Measurements from ENCODE around the gene SLC9A1.

DNA sequence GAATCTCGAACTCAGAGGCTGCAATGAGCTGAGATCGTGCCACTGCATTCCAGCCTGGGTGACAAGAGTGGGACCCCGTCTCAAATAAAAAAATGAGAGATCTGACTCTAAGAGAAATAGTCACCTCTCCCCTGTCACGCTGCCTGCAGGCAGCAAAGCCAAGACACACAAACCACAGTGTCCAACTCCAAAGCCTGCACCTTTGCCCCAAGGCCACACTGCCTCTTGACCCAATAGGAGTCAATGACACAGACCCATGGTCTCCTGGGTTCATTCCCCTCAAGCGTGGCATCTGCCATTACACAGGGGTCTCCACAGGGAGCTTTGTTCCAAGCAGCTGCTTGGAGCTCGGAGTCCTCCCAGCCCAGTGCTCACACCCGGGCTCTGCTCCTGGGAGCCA, 46.3 kb downstream of the SLC9A1 start:
- TF ChIP-seq, protein P1, sequence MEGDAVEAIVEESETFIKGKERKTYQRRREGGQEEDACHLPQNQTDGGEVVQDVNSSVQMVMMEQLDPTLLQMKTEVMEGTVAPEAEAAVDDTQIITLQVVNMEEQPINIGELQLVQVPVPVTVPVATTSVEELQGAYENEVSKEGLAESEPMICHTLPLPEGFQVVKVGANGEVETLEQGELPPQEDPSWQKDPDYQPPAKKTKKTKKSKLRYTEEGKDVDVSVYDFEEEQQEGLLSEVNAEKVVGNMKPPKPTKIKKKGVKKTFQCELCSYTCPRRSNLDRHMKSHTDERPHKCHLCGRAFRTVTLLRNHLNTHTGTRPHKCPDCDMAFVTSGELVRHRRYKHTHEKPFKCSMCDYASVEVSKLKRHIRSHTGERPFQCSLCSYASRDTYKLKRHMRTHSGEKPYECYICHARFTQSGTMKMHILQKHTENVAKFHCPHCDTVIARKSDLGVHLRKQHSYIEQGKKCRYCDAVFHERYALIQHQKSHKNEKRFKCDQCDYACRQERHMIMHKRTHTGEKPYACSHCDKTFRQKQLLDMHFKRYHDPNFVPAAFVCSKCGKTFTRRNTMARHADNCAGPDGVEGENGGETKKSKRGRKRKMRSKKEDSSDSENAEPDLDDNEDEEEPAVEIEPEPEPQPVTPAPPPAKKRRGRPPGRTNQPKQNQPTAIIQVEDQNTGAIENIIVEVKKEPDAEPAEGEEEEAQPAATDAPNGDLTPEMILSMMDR (conservative IDR thresholded peaks at IDR 0.05; ENCODE audit: low read length): no peak
- no peak for TF ChIP-seq EZH2phosphoT487 (IDR thresholded peaks at IDR 0.05; ENCODE audit: borderline replicate concordance, low read depth, low read length)

Data from OCI-LY7 (cell line).